ENCODE results near the gene MEF2C.

MEF2C gene

GRCh38 chr5:88827997-88828396, 55.0 kb downstream of the MEF2C start:
- DNase-seq (ENCODE audit: low read depth), result no peak

GRCh38 chr5:88826646-88827585, 56.1 kb downstream of the MEF2C start:
- peak; percentile 11 for DNase-seq (ENCODE audit: low read depth)

DNA sequence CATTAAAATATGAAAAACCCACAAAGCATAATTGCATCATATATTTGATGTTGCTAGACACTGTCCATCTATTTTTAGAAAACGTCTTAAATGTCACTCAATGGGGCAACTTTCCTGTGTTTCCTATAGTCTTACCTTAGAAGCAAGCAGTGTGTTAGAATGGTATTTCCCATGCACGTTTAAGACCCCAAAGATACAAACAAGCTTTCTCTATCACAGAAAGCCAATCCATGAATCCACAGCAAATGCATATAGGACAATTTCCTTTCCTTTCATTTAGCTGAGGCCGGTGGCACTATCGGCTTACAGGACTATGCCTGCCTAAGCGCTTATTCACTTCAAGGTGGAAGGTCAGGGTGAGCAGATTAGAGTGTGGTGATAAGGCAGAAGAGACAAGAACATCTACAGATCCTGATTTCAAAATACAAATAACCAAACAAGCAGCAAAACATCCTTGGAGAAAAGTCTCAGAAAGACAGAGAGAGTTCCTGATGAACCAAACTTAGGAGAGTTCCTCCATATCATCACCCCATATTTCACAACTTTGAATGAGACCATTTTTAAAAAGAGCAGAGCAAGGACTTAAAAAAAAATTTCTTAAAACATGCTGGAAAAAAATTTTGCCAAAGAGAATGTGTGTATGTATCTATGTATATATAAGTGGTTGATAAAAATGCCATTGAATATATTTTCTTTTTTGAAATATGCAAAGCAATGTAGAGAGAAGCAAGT, 57.2 kb downstream of the MEF2C start:
- DNase-seq (ENCODE audit: low read depth), result no peak

- DNase-seq (ENCODE audit: low read depth), result peak; percentile 15
Measured at GRCh38 chr5:88824892-88825583, 57.9 kb downstream of the MEF2C start.

DNA sequence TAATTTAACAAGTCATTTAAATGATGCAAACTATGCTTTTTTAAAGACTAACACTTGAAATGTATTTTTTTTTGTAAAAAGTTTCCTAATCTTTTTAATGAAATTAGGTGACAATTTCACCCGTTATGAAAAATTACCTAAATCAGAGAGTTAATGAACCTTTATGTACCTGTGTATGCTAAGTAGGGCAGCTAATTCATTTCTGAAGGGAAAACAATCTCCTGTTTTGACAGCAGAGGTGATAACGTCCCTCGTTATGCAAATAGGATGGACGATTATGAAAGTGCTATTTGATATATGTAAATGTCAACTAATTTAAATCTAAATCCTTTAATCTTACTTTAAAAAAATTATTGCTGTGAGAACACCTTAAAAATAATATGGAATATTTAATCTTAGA, 58.8 kb downstream of the MEF2C start:
- no peak for DNase-seq (ENCODE audit: low read depth)

DNA sequence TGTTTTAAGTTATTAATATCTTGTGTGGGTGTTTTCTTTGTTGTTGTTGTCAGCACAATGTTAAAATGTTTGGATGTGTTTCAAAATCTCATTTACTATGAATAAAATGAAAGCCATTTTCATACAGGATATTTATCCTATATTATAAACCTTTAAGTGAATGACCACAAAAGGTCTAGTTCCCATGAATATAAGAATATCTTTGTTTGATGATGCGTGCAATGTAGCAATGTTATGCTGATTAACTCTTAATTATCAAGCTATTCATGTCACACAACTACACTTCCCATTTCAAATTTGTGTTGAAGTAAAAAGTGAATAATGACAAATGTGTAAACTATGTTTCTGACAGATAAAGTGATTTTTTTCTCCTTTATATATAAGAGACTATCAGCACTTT, 59.8 kb downstream of the MEF2C start:
- no peak for DNase-seq (ENCODE audit: low read depth)

GRCh38 chr5:88821161-88821560, 61.8 kb downstream of the MEF2C start:
- DNase-seq (ENCODE audit: low read depth), result no peak

DNA sequence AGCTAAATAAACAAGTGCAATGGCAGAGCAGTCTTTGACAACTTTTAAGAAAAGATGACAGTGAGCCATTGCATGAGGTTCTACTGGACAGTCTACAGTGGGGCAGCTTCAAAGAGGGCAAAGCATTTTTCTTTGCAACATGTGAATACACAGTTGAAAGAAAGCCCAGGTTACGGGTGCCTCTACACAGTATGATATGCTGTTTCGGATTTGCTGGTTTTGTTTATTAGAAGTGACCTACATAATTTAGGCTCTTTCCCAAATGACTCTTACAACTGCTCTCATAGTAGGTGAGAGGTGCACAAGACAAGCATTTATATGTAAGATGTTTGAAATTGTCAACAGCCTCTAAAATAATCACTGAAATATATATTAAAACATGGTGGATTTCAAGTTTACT, 62.4 kb downstream of the MEF2C start:
- DNase-seq (ENCODE audit: low read depth), result no peak

- no peak for DNase-seq (ENCODE audit: low read depth)
Measured at GRCh38 chr5:88819301-88819999, 63.5 kb downstream of the MEF2C start.

- no peak for DNase-seq (ENCODE audit: low read depth)
Measured at GRCh38 chr5:88818296-88818695, 64.7 kb downstream of the MEF2C start.

DNA sequence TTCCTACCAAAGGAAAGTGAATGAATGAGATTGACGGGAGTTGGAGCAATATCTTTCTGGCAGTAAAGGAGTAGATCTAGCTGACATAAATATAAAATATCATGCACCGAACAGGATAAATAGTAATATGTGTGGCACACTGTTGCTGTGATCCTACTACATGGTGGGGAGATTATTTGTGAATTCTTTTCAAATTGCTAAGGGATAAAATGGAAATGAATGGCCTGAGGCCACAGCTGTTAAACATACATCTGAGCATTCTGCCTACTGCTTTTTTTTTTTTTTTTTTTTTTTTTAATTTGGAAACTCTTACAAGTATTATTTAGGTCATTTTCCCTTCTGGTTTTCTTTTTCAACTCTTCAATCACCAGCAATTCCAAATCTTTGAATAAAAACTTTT, 66.8 kb downstream of the MEF2C start:
- no peak for DNase-seq (ENCODE audit: low read depth)

DNA sequence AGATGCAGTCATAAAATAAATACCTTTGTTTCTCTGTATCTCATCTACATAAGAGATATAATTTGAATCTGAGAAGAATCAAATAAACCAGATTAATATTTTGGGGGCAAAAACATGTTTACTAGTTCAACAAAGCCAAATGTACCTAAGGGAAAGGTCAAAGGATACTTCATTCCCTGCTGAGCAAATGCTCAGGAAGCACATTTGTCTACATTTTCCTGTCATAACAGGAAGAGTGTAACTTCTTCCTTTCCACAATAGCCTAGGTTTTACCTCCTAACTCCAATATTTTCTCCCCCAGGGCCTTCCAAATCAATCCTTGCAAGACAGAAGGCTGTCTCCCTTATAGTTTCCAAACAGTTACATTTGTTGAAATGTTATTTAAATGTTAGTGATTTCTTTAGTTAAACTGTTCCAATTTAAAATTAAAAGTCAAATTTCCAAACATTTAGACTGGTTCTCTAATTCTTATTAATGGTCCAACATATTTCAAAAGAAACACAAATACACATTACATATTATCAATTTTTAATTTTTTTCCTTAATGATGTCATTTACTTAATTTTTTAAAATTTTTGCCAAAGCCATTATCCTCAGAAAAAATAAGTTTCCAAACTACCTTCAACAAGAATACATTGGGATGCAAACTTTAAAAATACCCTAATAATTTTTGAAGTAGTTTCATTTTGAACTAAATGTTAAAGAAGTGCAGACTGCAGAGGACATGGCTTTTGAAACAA, 67.8 kb downstream of the MEF2C start:
- no peak for DNase-seq (ENCODE audit: low read depth)

- DNase-seq (ENCODE audit: low read depth), result no peak
Measured at GRCh38 chr5:88813805-88814575, 69.0 kb downstream of the MEF2C start.

DNA sequence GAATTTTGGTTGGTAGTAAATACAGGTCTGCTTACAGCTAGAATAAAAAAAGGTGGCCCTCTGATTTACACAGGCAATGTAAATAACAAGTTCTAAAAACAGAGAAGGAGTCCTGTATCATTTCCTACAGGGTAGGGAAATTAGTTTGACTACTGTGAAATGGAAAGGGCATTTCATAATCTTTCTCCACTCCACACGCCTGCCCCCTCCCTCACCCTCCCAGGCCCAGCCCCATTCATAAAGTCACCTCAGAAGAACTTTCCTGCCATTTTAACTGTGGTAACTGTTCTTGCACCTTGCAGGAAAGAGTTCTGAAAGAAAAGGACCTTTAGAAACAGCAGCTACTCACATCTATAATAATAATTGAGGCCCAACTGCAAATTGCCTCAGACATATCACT, 69.7 kb downstream of the MEF2C start:
- no peak for DNase-seq (ENCODE audit: low read depth)

DNA sequence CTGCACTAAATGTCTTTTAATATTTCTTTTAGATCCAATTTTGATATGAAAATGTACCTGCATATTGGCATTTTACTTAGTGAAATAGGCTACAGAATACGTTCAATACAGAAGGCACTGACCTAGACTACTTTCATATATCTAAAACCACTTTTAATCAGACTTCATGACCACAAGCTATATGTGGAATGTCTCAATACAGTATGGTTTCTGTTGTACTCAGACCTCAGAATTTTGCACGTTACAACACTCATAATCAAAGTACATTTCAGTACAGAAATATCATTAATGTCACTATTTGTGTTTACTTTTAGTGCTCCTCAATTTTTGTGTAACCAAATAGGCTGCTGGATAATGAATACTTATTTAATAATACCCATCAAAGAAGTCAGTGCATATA, 74.8 kb downstream of the MEF2C start:
- DNase-seq (ENCODE audit: low read depth), result no peak

DNA sequence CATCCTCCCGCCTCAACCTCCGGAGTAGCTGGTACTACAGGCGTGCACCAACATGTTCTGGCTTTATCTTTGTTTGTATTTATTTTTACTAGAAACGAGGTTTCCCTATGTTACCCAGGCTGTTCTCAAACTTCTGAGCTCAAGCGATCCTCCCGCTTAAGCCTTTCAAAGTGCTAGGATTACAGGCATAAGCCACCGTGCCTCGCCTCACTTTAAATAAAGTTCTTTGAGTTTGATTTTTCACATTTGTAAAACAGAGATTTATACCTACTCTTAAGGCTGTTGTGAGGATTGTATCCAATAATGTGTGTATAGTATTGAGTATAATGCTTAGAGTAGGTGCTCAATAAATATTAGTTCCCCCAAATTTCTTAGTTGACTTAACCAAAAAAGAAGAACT, 75.7 kb downstream of the MEF2C start:
- DNase-seq (ENCODE audit: low read depth), result no peak

- no peak for DNase-seq (ENCODE audit: low read depth)
Measured at GRCh38 chr5:88806338-88806737, 76.6 kb downstream of the MEF2C start.

- no peak for DNase-seq (ENCODE audit: low read depth)
Measured at GRCh38 chr5:88805151-88805784, 77.7 kb downstream of the MEF2C start.

DNA sequence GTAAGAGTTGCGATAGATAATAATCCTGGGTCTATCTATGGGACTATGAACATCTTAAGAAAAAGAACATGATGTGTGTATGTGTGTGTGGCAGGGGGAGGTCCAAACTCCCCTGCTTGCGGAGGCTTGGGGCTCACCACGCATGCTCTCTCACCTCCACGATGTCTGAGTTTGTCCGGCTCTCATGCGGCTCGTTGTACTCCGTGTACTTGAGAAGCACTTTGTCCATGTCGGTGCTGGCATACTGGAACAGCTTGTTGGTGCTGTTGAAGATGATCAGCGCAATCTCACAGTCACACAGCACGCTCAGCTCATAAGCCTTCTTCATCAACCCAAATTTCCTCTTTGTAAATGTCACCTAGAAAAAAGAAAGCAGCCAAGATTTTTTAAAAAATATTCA, 78.5 kb downstream of the MEF2C start:
- DNase-seq (ENCODE audit: low read depth), result no peak

DNA sequence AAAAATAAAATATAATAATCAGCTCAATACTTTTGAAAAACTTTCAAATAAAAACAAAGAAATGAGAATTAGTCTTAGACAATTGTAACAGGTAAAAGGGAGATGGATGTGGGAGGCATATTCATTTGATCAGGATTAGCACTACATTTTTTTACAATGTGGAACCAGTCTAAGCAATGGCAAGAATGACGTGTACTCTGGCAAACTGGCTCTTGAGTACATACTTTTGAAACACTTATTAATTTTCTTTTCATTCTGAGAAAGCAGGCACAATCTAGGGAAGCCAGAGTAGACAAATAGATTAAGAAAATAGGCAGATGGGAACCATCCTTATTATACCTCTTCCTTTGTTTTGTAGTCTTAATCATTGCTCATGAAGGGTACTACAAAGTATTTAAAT, 79.7 kb downstream of the MEF2C start:
- DNase-seq (ENCODE audit: low read depth), result no peak
